ACC112 (cell line): ENCODE data around the gene MYO5B.
A peak's percentile ranks its signal among the peaks of the same experiment; 100 is the strongest.

Experiments used
- H2AFZ ChIP-seq: fragments of 200-600 bp; sonication (generic); one replicate; pipeline ENCODE4 v1.6.0; 2017; ENCODE audit warnings: antibody characterized with exemption, low read length; ENCODE audit not compliant: unreplicated experiment
- H3K27ac ChIP-seq: fragments of 200-600 bp; sonication (generic); 2 replicates; pipeline ENCODE4 v1.5.1; 2014; ENCODE audit warnings: low read depth, mild to moderate bottlenecking, antibody characterized with exemption, low read length, moderate library complexity
- H3K27me3 ChIP-seq: fragments of 200-600 bp; sonication (generic); 2 replicates; pipeline ENCODE4 v1.6.1; 2014; ENCODE audit warnings: mild to moderate bottlenecking, antibody characterized with exemption, low read length, moderate library complexity, mixed read lengths; ENCODE audit not compliant: insufficient read depth
- H3K36me3 ChIP-seq: fragments of 200-600 bp; sonication (generic); 2 replicates; pipeline ENCODE4 v1.6.1; 2016; ENCODE audit warnings: mild to moderate bottlenecking, antibody characterized with exemption, low read length, moderate library complexity, mixed read lengths; ENCODE audit not compliant: insufficient read depth
- H3K4me1 ChIP-seq: fragments of 200-600 bp; sonication (generic); one replicate; pipeline ENCODE4 v1.6.1; 2016; ENCODE audit warnings: low read length, mixed read lengths; ENCODE audit not compliant: insufficient read depth, unreplicated experiment, control insufficient read depth
- H3K4me3 ChIP-seq: fragments of 200-600 bp; sonication (generic); 2 replicates; pipeline ENCODE4 v1.5.1; 2014; ENCODE audit warnings: mild to moderate bottlenecking, low read depth, low read length
- H3K79me2 ChIP-seq: fragments of 200-600 bp; sonication (generic); one replicate; pipeline ENCODE4 v1.6.0; 2016; ENCODE audit warnings: low read length; ENCODE audit not compliant: control insufficient read depth, unreplicated experiment, insufficient read depth

MYO5B gene

GRCh38 chr18:49859725-49860124 lies 335.2 kb downstream of the MYO5B start:
- Histone ChIP-seq H3K27me3 (no peaks in the 10 kb centered on the region), H3K79me2 (no peaks in the 10 kb centered on the region), H3K27ac (no peak overlapping the region), H3K4me3 (no peak overlapping the region), H3K4me1 (peaks cover 4% of the 10 kb centered on the region), H3K36me3 (no peaks in the 10 kb centered on the region), H2AFZ (no peak overlapping the region)

- H3K27me3 ChIP-seq = no peaks in the 10 kb centered on the region
- H3K27ac ChIP-seq = no peak overlapping the region
- no peaks in the 10 kb centered on the region for H3K36me3 ChIP-seq
- H2AFZ ChIP-seq = no peak overlapping the region
- peaks cover 4% of the 10 kb centered on the region for H3K4me1 ChIP-seq
- no peak overlapping the region for H3K4me3 ChIP-seq
- no peaks in the 10 kb centered on the region for H3K79me2 ChIP-seq
Measured at GRCh38 chr18:49859021-49859359, 336.0 kb downstream of the MYO5B start.

GRCh38 chr18:49858309-49859020 lies 336.5 kb downstream of the MYO5B start:
- H2AFZ ChIP-seq = peak overlapping the region; percentile 17
- no peak overlapping the region for H3K27ac ChIP-seq
- H3K79me2 ChIP-seq = no peaks in the 10 kb centered on the region
- no peak overlapping the region for H3K4me3 ChIP-seq
- no peaks in the 10 kb centered on the region for H3K27me3 ChIP-seq
- H3K4me1 ChIP-seq = peaks cover 4% of the 10 kb centered on the region
- H3K36me3 ChIP-seq = no peaks in the 10 kb centered on the region

GRCh38 chr18:49857708-49858107 lies 337.2 kb downstream of the MYO5B start:
- no peak overlapping the region for H3K4me3 ChIP-seq
- no peaks in the 10 kb centered on the region for H3K27me3 ChIP-seq
- H3K79me2 ChIP-seq = no peaks in the 10 kb centered on the region
- no peak overlapping the region for H2AFZ ChIP-seq
- peaks cover 4% of the 10 kb centered on the region for H3K4me1 ChIP-seq
- no peaks in the 10 kb centered on the region for H3K36me3 ChIP-seq
- no peak overlapping the region for H3K27ac ChIP-seq

- peaks cover 4% of the 10 kb centered on the region for H3K4me1 ChIP-seq
- no peaks in the 10 kb centered on the region for H3K36me3 ChIP-seq
- H3K27ac ChIP-seq = no peak overlapping the region
- no peak overlapping the region for H3K4me3 ChIP-seq
- H2AFZ ChIP-seq = no peak overlapping the region
- no peaks in the 10 kb centered on the region for H3K27me3 ChIP-seq
- no peaks in the 10 kb centered on the region for H3K79me2 ChIP-seq
Measured at GRCh38 chr18:49856496-49856895, 338.5 kb downstream of the MYO5B start.

GRCh38 chr18:49855711-49856415 lies 339.1 kb downstream of the MYO5B start:
- H2AFZ ChIP-seq = no peak overlapping the region
- no peaks in the 10 kb centered on the region for H3K27me3 ChIP-seq
- no peak overlapping the region for H3K27ac ChIP-seq
- no peak overlapping the region for H3K4me3 ChIP-seq
- H3K4me1 ChIP-seq = peaks cover 4% of the 10 kb centered on the region
- no peaks in the 10 kb centered on the region for H3K36me3 ChIP-seq
- no peaks in the 10 kb centered on the region for H3K79me2 ChIP-seq

GRCh38 chr18:49854681-49855080 lies 340.3 kb downstream of the MYO5B start:
- Histone ChIP-seq H3K79me2 (no peaks in the 10 kb centered on the region), H2AFZ (no peak overlapping the region), H3K27me3 (no peaks in the 10 kb centered on the region), H3K27ac (no peak overlapping the region), H3K4me3 (no peak overlapping the region), H3K4me1 (peaks cover 9% of the 10 kb centered on the region), H3K36me3 (no peaks in the 10 kb centered on the region)

GRCh38 chr18:49853436-49853835 lies 341.5 kb downstream of the MYO5B start:
- H3K4me3 ChIP-seq = no peak overlapping the region
- H3K36me3 ChIP-seq = no peaks in the 10 kb centered on the region
- H3K4me1 ChIP-seq = peaks cover 12% of the 10 kb centered on the region
- H3K79me2 ChIP-seq = no peaks in the 10 kb centered on the region
- H3K27me3 ChIP-seq = no peaks in the 10 kb centered on the region
- no peak overlapping the region for H3K27ac ChIP-seq
- no peak overlapping the region for H2AFZ ChIP-seq

GRCh38 chr18:49853011-49853410 lies 341.9 kb downstream of the MYO5B start:
- no peak overlapping the region for H2AFZ ChIP-seq
- H3K27me3 ChIP-seq = no peaks in the 10 kb centered on the region
- H3K79me2 ChIP-seq = no peaks in the 10 kb centered on the region
- no peak overlapping the region for H3K27ac ChIP-seq
- H3K36me3 ChIP-seq = no peaks in the 10 kb centered on the region
- no peak overlapping the region for H3K4me3 ChIP-seq
- H3K4me1 ChIP-seq = peaks cover 11% of the 10 kb centered on the region

- H3K79me2 ChIP-seq = no peaks in the 10 kb centered on the region
- H3K27ac ChIP-seq = no peak overlapping the region
- H3K36me3 ChIP-seq = no peaks in the 10 kb centered on the region
- H3K4me3 ChIP-seq = no peak overlapping the region
- H3K27me3 ChIP-seq = no peaks in the 10 kb centered on the region
- H3K4me1 ChIP-seq = peaks cover 12% of the 10 kb centered on the region
- H2AFZ ChIP-seq = no peak overlapping the region
Measured at GRCh38 chr18:49851624-49852023, 343.3 kb downstream of the MYO5B start.

- no peak overlapping the region for H3K4me3 ChIP-seq
- no peaks in the 10 kb centered on the region for H3K36me3 ChIP-seq
- no peaks in the 10 kb centered on the region for H3K27me3 ChIP-seq
- H3K79me2 ChIP-seq = no peaks in the 10 kb centered on the region
- no peak overlapping the region for H2AFZ ChIP-seq
- no peak overlapping the region for H3K27ac ChIP-seq
- H3K4me1 ChIP-seq = peaks cover 19% of the 10 kb centered on the region
Measured at GRCh38 chr18:49850636-49851035, 344.3 kb downstream of the MYO5B start.
